GM12878 (cell line): ENCODE measurements around the gene SARDH. TPM values are rescaled to one million over a fixed set of nuclear protein-coding genes. Genes with fewer than 3 reads are reported as not detected.

Experiments used
- ATAC-seq: fragments of 200-7000 bp; cut with Tn5 transposase; 3 replicates; pipeline ENCODE4 v1.9.1; 2020; ENCODE audit warnings: mild to moderate bottlenecking, moderate library complexity
- BruUV-seq: library from RNA; stranded (reverse); fragments of 400-500 nt; replicated peaks from 2 replicates; lab custom pipeline; 2021; lab: Mats Ljungman, UMichigan
- CTCF ChIA-PET: fragments of 300-600 bp; sonication (Branson Sonifier 250); formaldehyde crosslinking; extraction: SDS; loops from one replicate; lab custom pipeline; 2021; ENCODE audit warnings: inconsistent platforms; lab: Yijun Ruan, JAX
- POLR2A ChIA-PET: fragments of 350-600 bp; formaldehyde crosslinking; extraction: SDS; loops from one replicate; lab custom pipeline; 2021; ENCODE audit warnings: inconsistent platforms; lab: Charles Lee
- RAD21 ChIA-PET: fragments of 300-600 bp; sonication (Branson Sonifier 250); formaldehyde crosslinking; loops from one replicate; lab custom pipeline; 2023; ENCODE audit warnings: antibody characterized with exemption; ENCODE audit not compliant: unreplicated experiment; lab: Charles Lee
- SMC1A ChIA-PET: fragments of 300-600 bp; sonication (Branson Sonifier 250); formaldehyde crosslinking; loops from one replicate; lab custom pipeline; 2023; ENCODE audit not compliant: unreplicated experiment, uncharacterized antibody; lab: Charles Lee
- DNase-seq: peaks from one replicate; pipeline ENCODE4 v3.0.0-alpha.2; 2011; ENCODE audit warnings: low read depth, low spot score
- FAIRE-seq: peaks from 3 replicates; lab custom pipeline; 2011; peaks lifted over from hg19 to GRCh38; lab: Jason Lieb, UNC
- H2AFZ ChIP-seq: 2 replicates; pipeline ENCODE4 v1.6.0; 2011; ENCODE audit warnings: low read depth, low read length, control low read depth; ENCODE audit not compliant: control insufficient read depth
- H3K27ac ChIP-seq: 2 replicates; pipeline ENCODE4 v1.5.1; 2011; ENCODE audit warnings: control low read depth; ENCODE audit not compliant: control insufficient read depth, insufficient read depth
- H3K27me3 ChIP-seq, 2 experiments: replicated peaks in 1 of 2; 2 replicates each; pipeline versions ENCODE4 v1.6.0 to v1.6.1; 2011; ENCODE audit warnings: low read length in 1 of 2; ENCODE audit not compliant: control insufficient read depth in 2 of 2, insufficient read depth in 2 of 2
- H3K36me3 ChIP-seq, 2 experiments: 2 replicates each; pipeline ENCODE4 v1.5.1; 2011; ENCODE audit warnings: low read length in 1 of 2; ENCODE audit not compliant: control insufficient read depth in 2 of 2, insufficient read depth in 2 of 2
- H3K4me1 ChIP-seq: 2 replicates; pipeline ENCODE4 v1.6.1; 2011; ENCODE audit warnings: mild to moderate bottlenecking, low read length, moderate library complexity, mixed read lengths; ENCODE audit not compliant: control insufficient read depth, insufficient read depth
- H3K4me2 ChIP-seq: 2 replicates; pipeline ENCODE4 v1.6.0; 2011; ENCODE audit warnings: control low read depth; ENCODE audit not compliant: control insufficient read depth, insufficient read depth
- H3K4me3 ChIP-seq: fragments of 200-600 bp; sonication (generic); 2 replicates; pipeline ENCODE4 v1.5.1; 2016
- H3K79me2 ChIP-seq: 2 replicates; pipeline ENCODE4 v1.6.0; 2011; ENCODE audit warnings: low read length; ENCODE audit not compliant: control insufficient read depth, insufficient read depth
- H3K9ac ChIP-seq: 2 replicates; pipeline ENCODE4 v1.8.0; 2011; ENCODE audit warnings: low read length, control low read depth, mixed read lengths; ENCODE audit not compliant: control insufficient read depth, insufficient read depth
- H3K9me3 ChIP-seq: replicated peaks from 3 replicates; pipeline ENCODE4 v1.5.1; 2011; ENCODE audit warnings: mild to moderate bottlenecking, low read length; ENCODE audit not compliant: control insufficient read depth, insufficient read depth
- H4K20me1 ChIP-seq: 2 replicates; pipeline ENCODE4 v1.6.0; 2011; ENCODE audit not compliant: control insufficient read depth, insufficient read depth
- CBX3 ChIP-seq: fragments of 200-600 bp; sonication (generic); IDR thresholded peaks from 2 replicates; pipeline ENCODE4 v1.6.1; 2016; ENCODE audit warnings: low read depth, borderline replicate concordance
- EZH2 ChIP-seq: IDR thresholded peaks from 2 replicates; pipeline ENCODE4 v1.6.1; 2012; ENCODE audit warnings: low read depth, mild to moderate bottlenecking, control low read depth, inconsistent platforms, low read length, borderline replicate concordance; ENCODE audit not compliant: control insufficient read depth
- POLR2A ChIP-seq: IDR thresholded peaks from 2 replicates; pipeline ENCODE4 v1.6.1; 2011; ENCODE audit warnings: low read depth, mild to moderate bottlenecking, low read length
- RELA ChIP-seq: fragments of 450-650 bp; IDR thresholded peaks from 2 replicates; pipeline ENCODE4 v1.8.0; 2014; ENCODE audit warnings: borderline replicate concordance; ENCODE audit not compliant: partially characterized antibody
- SIN3A ChIP-seq: IDR thresholded peaks from 2 replicates; pipeline ENCODE4 v1.6.1; 2012; ENCODE audit warnings: low read depth, low read length, improper control_type of control experiment
- SIX5 ChIP-seq: IDR thresholded peaks from 2 replicates; pipeline ENCODE4 v1.6.1; 2011; ENCODE audit warnings: mild to moderate bottlenecking, low read depth, low read length, moderate library complexity; ENCODE audit not compliant: severe bottlenecking
- SKIL ChIP-seq: fragments of 450-650 bp; IDR thresholded peaks from 2 replicates; pipeline ENCODE4 v1.6.1; 2017; ENCODE audit warnings: mild to moderate bottlenecking, low read depth, inconsistent platforms; ENCODE audit not compliant: poor library complexity, severe bottlenecking
- SMARCA5 ChIP-seq: fragments of 450-650 bp; IDR thresholded peaks from 2 replicates; pipeline ENCODE4 v1.6.1; 2017; ENCODE audit warnings: mild to moderate bottlenecking
- USF1 ChIP-seq: IDR thresholded peaks from 2 replicates; pipeline ENCODE4 v1.6.1; 2011; ENCODE audit warnings: borderline replicate concordance, low read depth, mild to moderate bottlenecking, moderate library complexity, mixed read lengths, low read length; ENCODE audit not compliant: insufficient read depth; ENCODE audit errors: extremely low read length
- ZSCAN29 ChIP-seq: fragments of 450-650 bp; IDR thresholded peaks from 2 replicates; pipeline ENCODE4 v1.6.1; 2017; ENCODE audit warnings: mild to moderate bottlenecking, moderate library complexity
- WGBS: methylation state at CpG from one replicate; pipeline ENCODE4 v1.1.6; 2016; ENCODE audit warnings: low lambda C conversion rate; ENCODE audit not compliant: insufficient replicate concordance, insufficient coverage; ENCODE audit errors: missing lambda C conversion rate; 5-methylcytosine and 5-hydroxymethylcytosine counted together
- in situ Hi-C: fragments of 300-500 bp; cut with MboI; formaldehyde crosslinking; loops from 9 replicates; pipeline ENCODE4 v1.14.3; 2018; ENCODE audit warnings: mixed read lengths
- intact Hi-C: fragments of 100-400 bp; cut with micrococcal nuclease; formaldehyde crosslinking; loops from one replicate; pipeline ENCODE4 v1.14.2; 2022; ENCODE audit not compliant: unreplicated experiment
- polyA plus RNA-seq, 11 experiments: library from polyadenylated mRNA; depleted of rRNA in 4 of 11; unstranded in 6 of 11; stranded (reverse) in 5 of 11; fragments of >200 nt; fragmentation: Nextera tagmentation in 4 of 11; fragmentation: Illumina TruSeq in 1 of 11; extraction: Ambion mirVana in 4 of 11; extraction: Trizol in 1 of 11; gene quantifications; 1 replicate in 1 of 11; 2 replicates in 10 of 11; pipeline versions ENCODE4 v1.2.1 to v1.2.3, GENCODE V29; 2011 to 2016; ENCODE audit warnings: inconsistent platforms in 2 of 11, missing spikeins in 2 of 11, low read depth in 1 of 11
- total RNA-seq, 4 experiments: library from RNA; depleted of rRNA in 3 of 4; stranded (reverse); fragments of >200 nt in 3 of 4; fragmentation: Illumina TruSeq in 1 of 4; extraction: Trizol in 1 of 4; gene quantifications; 2 replicates each; pipeline versions ENCODE4 v1.2.1 to v1.2.3, GENCODE V29; 2013 to 2021

SARDH gene
- total and polyA plus RNA-seq, 10 of the 15 experiments (the other 5 are each of a cell fraction or from before 2014, with no cell fraction given): 0.03 to 0.15 (median 0.10) TPM; not detected in 6

GRCh38 chr9:133754688-133755227 is 16.6 kb upstream of the SARDH start:
- ATAC-seq: no peak
- no peak overlapping the region for H3K27ac ChIP-seq
- TF ChIP-seq POLR2A: peak; percentile 50; the same call in 1 of the 2 replicates
- TF ChIP-seq RELA: no peak
- no peak overlapping the region for H3K9ac ChIP-seq
- CTCF ChIA-PET: interaction anchor here (1.0 to 2.6 kb wide), 2 partner anchors 12 to 26 kb away, joined by 4 to 12 read pairs; no protein-coding TSS in a partner anchor
- H3K36me3 ChIP-seq: no peaks in the 10 kb centered on the region; a peak in 1 of 4 replicates
- no peak for DNase-seq
- POLR2A ChIA-PET: no interaction called here
- no peak overlapping the region for H3K4me2 ChIP-seq
- intact Hi-C loops (no loop called here), in situ Hi-C loops (no loop called here)
- SMC1A ChIA-PET: no interaction called here
- whole genome bisulfite sequencing: 72% methylated on average over 9 of the region's 9 CpGs
- BruUV-seq: no TSS peak
- H2AFZ ChIP-seq: no peak overlapping the region
- no peaks in the 10 kb centered on the region for H3K4me1 ChIP-seq
- no peaks in the 10 kb centered on the region for H3K27me3 ChIP-seq
- H3K4me3 ChIP-seq: no peak overlapping the region
- RAD21 ChIA-PET: no interaction called here
- FAIRE-seq: no peak
- no peaks in the 10 kb centered on the region for H3K9me3 ChIP-seq
- no peaks in the 10 kb centered on the region for H3K79me2 ChIP-seq
- H4K20me1 ChIP-seq: no peaks in the 10 kb centered on the region

- Histone ChIP-seq H4K20me1 (no peaks in the 10 kb centered on the region), H3K27ac (no peak overlapping the region), H3K4me1 (no peaks in the 10 kb centered on the region), H3K36me3 (no peaks in the 10 kb centered on the region; a peak in 1 of 4 replicates), H3K27me3 (no peaks in the 10 kb centered on the region), H3K4me2 (no peak overlapping the region), H3K9me3 (no peaks in the 10 kb centered on the region), H3K4me3 (no peak overlapping the region), H3K79me2 (no peaks in the 10 kb centered on the region), H3K9ac (no peak overlapping the region), H2AFZ (no peak overlapping the region)
- ChIA-PET RAD21 (no interaction called here), POLR2A (no interaction called here), SMC1A (no interaction called here), CTCF (interaction anchor here (1.0 to 2.6 kb wide), 2 partner anchors 12 to 26 kb away, joined by 4 to 12 read pairs; no protein-coding TSS in a partner anchor)
- ATAC-seq (no peak), DNase-seq (no peak), FAIRE-seq (no peak)
- intact Hi-C loops (no loop called here), in situ Hi-C loops (no loop called here)
- no TSS peak for BruUV-seq
- WGBS: 90% methylated on average over 6 of the region's 6 CpGs
- TF ChIP-seq EZH2 (no peak), SIX5 (no peak), RELA (no peak), CBX3 (no peak), USF1 (no peak), ZSCAN29 (no peak), SIN3A (no peak), SKIL (no peak), SMARCA5 (no peak)
Measured at GRCh38 chr9:133754187-133754586, 16.0 kb upstream of the SARDH start.
